HG03139 (cell line): ENCODE results near the gene CDC14B.
"Not testable (repeated sequence)": the region's sequence is repeated elsewhere in the genome, so short reads cannot be mapped to it uniquely, and the experiment has no call there.

Experiments
- ATAC-seq: cut with Tn5 transposase; IDR thresholded peaks from one replicate; pipeline ENCODE4 v1.9.1; 2021; ENCODE audit not compliant: unreplicated experiment

The CDC14B gene

DNA sequence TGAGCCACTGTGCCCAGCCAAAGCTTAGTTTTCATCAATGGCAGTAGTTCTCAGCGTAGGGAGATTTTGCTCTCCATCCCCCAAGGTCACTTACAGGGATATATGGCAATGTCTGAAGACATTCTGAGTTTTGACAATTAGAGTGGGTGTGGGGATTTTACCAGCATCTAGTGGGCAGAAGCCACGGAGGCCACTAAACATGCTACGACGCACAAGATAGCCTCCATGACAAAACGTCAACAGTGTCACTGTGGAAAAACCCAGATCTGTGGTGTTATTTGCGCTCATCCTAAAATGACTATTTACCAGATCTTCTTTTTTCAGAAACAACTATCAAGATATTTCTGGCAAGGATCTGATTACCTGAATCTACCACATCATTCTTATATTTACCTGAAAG is 68.2 kb downstream of the CDC14B start:
- ATAC-seq: no peak

DNA sequence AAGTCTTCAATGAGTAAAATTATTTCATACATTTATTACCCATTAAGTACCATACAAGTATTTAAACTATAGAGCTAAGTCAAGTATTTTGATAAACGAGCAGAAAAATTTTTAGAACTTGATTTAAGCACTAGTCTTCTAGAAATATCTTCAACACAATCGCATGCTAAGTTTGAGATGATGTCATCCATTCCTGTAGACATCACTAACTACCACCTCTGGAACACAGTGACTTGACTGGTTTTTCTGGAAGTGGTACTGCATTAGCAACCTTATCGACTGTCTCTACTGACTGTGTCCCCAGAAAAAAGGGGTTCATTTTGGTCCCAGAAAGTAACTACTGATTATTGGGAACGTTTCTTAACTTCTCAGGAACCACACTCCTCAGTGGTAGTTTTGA is 69.0 kb downstream of the CDC14B start:
- no peak for ATAC-seq

- ATAC-seq: not testable (repeated sequence)
Measured at GRCh38 chr9:96543131-96543530, 76.5 kb downstream of the CDC14B start.

DNA sequence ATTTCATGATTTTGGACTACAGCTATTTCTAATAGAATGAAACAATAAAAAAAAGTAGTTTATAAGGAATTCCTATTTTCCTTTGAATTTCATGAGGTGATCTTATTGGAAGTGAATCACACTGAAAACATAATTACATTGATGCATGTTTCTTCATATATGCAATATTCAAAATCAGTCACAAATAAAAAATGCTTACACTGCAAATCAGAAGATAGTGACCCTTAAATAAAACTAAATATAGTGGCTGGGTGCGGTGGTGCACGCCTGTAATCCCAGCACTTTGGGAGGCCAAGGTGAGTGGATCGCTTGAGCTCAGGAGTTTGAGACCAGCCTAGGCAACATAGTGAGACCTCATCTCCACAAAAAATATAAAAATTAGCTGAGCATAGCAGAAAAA is 79.5 kb downstream of the CDC14B start:
- no peak for ATAC-seq

- ATAC-seq: no peak
Measured at GRCh38 chr9:96532173-96532572, 87.5 kb downstream of the CDC14B start.

DNA sequence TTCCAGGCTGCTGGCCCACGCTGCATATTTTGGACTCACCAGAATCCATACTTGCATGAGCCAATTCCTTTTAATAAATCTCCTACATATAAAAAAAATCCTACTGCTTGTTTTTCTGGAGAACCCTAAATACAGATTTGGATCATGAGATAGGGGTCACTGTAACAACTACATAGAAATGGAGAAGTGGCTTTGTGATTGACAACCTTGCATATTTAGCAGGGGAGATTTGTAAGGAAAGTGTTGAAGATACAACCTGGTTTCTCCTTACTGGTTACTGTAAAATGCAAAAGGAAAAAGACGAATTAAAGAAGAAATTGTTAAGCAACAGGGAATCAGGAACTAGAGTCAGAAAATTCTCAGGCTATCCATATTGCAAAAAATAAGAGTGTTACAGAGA is 94.9 kb downstream of the CDC14B start:
- ATAC-seq: no peak

GRCh38 chr9:96524045-96524444 is 95.6 kb downstream of the CDC14B start:
- no peak for ATAC-seq

- ATAC-seq: no peak
Measured at GRCh38 chr9:96523374-96523773, 96.3 kb downstream of the CDC14B start.

DNA sequence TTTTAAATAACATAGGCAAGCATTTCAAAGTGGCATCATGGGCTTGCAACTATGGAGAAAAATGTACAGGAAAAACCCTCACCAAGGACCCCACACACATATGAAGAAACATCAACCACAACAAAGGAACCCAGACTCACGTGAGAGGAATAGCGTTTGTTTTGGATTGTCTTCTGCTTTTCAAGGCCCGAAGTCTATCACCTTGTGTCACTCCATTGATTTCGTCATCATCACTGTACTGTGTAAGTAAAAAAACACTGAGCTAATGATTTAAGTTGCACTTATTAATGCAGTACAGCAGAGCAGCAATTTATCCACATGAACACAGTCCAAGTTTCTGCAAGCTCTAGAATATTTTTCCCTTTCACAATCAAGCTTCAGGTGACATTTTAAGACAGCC is 97.3 kb downstream of the CDC14B start:
- no peak for ATAC-seq

DNA sequence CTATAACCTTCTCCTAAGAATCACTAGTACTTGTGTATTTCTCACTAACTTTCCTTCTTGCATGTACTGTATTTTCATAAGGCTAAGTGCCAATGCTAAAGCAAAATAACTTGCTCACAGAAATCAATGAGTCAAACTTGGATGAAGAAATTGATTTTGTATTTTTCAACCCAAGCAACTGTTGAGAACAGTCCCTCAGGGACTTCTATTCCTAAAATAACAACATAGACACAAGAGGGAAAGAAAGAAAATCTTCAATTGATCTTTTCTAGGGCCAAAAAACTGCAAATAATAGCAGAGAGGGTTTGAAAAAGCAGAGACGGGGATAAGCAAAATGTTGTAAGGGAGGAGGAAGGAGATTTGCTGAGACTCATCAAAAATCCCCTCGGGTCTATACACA is 99.9 kb downstream of the CDC14B start:
- no peak for ATAC-seq

DNA sequence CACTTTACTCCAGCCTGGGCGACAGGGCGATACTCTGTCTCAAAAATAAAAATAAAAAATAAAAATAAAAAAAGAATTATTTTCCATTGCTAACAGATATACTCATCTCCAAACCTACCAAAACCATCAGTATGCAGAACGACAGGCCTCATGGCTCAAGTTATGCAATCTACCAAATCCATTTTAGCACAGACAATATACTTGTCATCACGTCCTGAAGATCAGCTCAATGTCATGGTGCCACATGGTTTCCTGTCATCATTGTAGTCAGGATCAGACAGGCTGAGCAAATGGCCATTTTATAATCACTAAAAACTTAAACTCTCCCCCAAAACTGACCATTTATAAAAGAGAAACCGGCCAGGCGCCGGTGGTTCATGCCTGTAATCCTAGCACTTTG is 100.5 kb downstream of the CDC14B start:
- no peak for ATAC-seq

DNA sequence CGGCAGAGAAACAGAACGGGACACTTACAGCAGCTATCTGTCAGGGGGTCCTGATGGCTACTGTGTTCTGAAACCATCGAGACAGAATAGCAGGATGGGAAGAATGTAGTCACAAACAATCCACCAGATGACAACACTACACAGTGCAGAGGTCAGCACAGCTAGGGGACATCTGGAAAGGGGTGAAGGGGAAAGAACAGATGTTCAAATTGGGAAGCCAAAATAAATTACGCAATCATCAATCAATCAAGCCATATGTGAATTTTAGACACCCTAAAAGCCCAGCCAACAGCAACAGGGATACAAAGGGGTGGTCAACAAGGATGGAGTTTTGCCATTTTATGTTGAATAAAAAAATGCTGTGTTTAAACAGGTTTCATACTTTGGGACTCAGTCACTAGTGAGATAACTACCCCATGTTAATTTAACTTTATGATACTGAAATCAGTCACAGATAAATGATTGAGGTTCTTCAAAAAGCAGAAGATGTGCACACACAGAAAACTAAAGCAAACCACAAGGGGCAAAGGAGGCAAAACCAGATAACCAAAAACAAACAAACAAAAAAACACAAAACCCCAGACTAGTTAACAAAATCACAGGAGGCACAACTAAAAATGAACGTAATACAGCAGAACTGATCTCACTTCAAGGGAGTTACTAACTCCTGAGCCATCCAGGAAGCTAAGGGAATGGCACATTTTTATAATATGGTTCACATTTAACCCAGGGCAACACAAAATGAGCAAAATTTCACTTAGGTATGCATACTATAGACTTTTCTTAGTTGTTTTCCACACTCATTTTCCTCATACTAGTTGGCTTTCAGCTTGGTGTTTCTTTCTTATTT is 103.8 kb downstream of the CDC14B start:
- no peak for ATAC-seq

- ATAC-seq: no peak
Measured at GRCh38 chr9:96514800-96515158, 104.9 kb downstream of the CDC14B start.

GRCh38 chr9:96514108-96514799 is 105.4 kb downstream of the CDC14B start:
- no peak for ATAC-seq

DNA sequence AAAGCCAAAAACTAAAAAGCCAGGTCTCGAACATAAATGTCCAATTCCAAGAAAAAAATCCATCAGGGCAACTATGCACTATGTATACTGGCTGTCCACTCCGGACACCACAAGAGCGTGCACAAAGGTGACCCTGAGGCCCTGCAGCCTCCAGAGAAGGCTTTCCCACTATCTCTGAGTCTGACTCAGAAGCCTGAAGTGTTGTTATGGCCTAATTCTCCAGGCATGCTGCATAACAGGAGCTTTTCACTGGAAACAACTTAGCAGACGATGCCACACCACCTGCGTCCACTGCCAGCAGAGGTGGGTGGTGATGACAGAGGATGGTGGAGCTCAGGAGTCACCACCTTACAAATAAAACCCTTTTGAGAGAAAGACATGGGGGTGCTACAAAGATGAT is 106.0 kb downstream of the CDC14B start:
- ATAC-seq: no peak

- ATAC-seq: no peak
Measured at GRCh38 chr9:96512240-96512639, 107.4 kb downstream of the CDC14B start.

GRCh38 chr9:96510258-96510657 is 109.4 kb downstream of the CDC14B start:
- ATAC-seq: no peak

DNA sequence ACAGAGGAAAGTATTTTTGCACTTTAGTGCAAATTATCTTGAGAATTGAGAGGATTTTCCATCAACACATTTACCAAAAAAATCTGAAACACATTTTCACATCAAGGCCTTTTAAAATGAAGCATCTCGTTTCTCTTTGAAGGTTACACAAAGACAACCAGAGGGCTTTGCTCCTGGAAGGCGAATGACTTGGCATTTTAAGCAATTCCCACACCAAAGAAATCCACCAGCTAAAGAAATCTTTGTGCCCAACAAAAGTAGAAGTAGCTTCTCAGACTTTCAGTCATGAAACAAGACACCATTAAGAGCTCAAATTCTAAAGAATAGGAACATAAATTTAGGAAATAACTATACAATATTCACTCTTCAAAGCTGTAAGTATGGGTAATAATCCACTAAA is 109.8 kb downstream of the CDC14B start:
- no peak for ATAC-seq

DNA sequence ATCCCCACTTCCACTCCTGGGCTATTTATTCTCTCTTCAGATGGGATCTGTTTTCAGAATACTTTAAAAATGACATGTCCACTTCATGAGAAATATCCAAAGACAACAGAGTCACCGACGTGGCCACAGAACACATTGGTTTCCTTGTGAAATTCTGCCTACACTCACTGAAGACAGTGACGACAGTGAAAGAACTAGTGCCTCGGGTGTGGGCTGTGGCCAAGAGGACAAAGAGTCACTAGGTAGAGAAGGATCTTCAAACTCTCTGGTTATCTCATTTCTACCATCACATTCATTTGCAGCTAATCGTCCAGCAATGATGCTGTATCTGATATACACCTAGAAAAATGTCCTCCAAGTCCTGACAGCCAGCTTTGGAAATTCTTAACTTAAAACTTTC is 110.6 kb downstream of the CDC14B start:
- ATAC-seq: no peak

GRCh38 chr9:96508227-96508940 is 111.3 kb downstream of the CDC14B start:
- no peak for ATAC-seq

DNA sequence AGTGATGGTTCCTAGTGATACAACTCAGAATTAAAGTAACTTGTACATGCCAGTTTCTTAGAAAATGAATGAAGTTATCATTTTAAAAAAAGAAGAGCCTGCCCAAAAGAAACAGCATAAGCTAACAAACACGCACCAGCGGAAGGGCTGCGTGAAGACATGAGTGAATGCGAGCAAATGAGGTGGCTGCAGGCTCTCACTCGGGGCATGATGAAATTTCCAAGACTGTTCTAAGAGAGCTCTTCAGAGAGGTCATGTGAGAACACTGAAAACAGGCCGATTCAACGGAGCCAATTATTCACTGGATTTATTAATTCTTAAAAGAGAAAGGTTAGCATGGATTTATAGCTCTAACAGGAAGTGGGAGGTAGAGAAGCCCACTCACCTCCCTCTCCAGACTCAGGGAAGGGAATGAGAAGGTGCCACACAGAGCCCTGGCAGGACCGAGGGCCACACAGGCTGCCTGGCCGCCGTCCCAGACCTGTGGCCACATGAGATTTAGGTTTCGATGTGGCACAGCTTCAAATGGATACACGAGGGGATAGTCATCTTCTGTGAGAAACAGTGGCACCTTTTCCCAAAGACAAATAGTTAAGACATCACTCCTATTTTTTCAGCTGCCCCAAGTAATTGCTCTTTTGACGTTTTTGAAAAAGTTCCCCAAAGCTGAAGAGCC is 114.2 kb downstream of the CDC14B start:
- no peak for ATAC-seq
